ENCODE data around the gene SNX17. TPM values are rescaled to one million over a fixed set of nuclear protein-coding genes. Genes with fewer than 3 reads are reported as not detected.

The SNX17 gene
- total and polyA plus RNA-seq, 12 donors: 66.8 to 174 (median 127) TPM

DNA sequence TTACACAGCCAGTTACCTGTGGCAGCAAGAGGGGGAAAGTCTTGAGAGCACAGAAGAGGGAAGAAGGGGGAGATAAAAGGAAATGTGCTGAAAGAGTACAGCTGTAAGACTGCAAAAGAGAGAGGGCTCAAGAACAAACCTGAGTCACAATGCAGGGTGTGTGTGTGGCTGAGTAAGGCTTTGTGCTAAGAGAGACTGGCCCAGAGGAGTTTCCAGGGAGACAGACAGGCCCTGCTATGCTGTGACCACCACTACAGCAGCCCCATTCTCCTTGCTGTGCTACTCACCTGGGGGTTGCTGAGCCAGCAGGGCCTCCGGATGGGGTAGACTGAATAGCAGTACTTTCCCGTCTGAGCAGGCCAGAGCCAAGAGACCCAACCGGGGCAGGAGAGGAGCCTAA, 35.1 kb upstream of the SNX17 start:
- 92 to 95% (median 94%) methylated on average over 3 of the region's 3 CpGs for WGBS, 4 donors
- H3K36me3 ChIP-seq (replicated peaks in 1 of 2): peaks cover 0 to 91% of the 10 kb centered on the region in 2 donors
- no peak for DNase-seq
- H3K9me3 ChIP-seq (replicated peaks in 1 of 3): no peaks in the 10 kb centered on the region
- no peaks in the 10 kb centered on the region for H3K27me3 ChIP-seq
- H3K4me1 ChIP-seq (replicated peaks in 1 of 2): no peaks in the 10 kb centered on the region
- intact Hi-C loops (cut with DNase I): no loop called here
- TF ChIP-seq CTCF (IDR thresholded peaks at IDR 0.05) (no peak), POLR2A (IDR thresholded peaks at IDR 0.05) (no peak)
- H3K4me3 ChIP-seq: no peak overlapping the region
- no peak overlapping the region for H3K27ac ChIP-seq

DNA sequence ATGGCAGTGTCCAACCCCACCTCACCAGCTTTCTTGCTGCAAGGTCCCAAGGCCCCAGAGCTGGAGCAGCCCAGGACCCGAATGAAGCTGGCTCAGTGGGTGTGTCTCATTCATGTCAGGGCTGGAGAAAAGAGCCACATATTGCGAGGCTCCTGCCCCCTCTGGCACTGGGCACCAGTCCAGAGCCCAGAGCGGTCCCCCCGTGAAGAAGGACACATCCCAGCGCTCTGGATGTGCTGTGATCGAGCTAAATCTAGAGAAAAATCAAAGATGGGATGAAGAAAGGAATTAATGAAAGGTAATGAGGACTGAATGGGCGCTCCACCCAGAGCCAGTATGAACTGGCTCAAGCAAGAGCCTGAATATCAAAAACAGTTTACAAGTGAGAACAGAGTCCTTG, 34.2 kb upstream of the SNX17 start:
- no peaks in the 10 kb centered on the region for H3K27me3 ChIP-seq
- intact Hi-C loops (cut with DNase I): no loop called here
- 93 to 96% (median 93%) methylated on average over 7 of the region's 7 CpGs for WGBS, 4 donors
- no peak for DNase-seq
- H3K27ac ChIP-seq: no peak overlapping the region
- no peaks in the 10 kb centered on the region for H3K4me1 ChIP-seq (replicated peaks in 1 of 2)
- H3K4me3 ChIP-seq: no peak overlapping the region
- H3K36me3 ChIP-seq (replicated peaks in 1 of 2): peaks cover 0 to 97% of the 10 kb centered on the region in 2 donors
- H3K9me3 ChIP-seq (replicated peaks in 1 of 3): no peaks in the 10 kb centered on the region
- TF ChIP-seq POLR2A (IDR thresholded peaks at IDR 0.05) (no peak), CTCF (IDR thresholded peaks at IDR 0.05) (no peak)

GRCh38 chr2:27347641-27348040, 22.8 kb upstream of the SNX17 start:
- DNase-seq: no peak
- H3K27ac ChIP-seq: no peak overlapping the region
- WGBS, 4 donors: 93 to 100% (median 97%) methylated on average over 1 to 2 of the region's 2 CpGs; no CpG with 5 or more reads in 1 of the 4 donors

GRCh38 chr2:27350106-27350693, 20.2 kb upstream of the SNX17 start:
- Histone ChIP-seq H3K4me3 (no peak overlapping the region), H3K27ac (no peak overlapping the region), H3K36me3 (replicated peaks in 1 of 2) (no peaks in the 10 kb centered on the region), H3K27me3 (no peaks in the 10 kb centered on the region), H3K9me3 (replicated peaks in 1 of 3) (no peaks in the 10 kb centered on the region), H3K4me1 (replicated peaks in 1 of 2) (peaks cover 16 to 22% of the 10 kb centered on the region in 2 donors)
- TF ChIP-seq CTCF (IDR thresholded peaks at IDR 0.05) (no peak), POLR2A (IDR thresholded peaks at IDR 0.05) (no peak)
- WGBS, 4 donors: 77 to 94% (median 88%) methylated on average over 7 of the region's 7 CpGs
- intact Hi-C loops (cut with DNase I): no loop called here
- DNase-seq: no peak

More at GRCh38 chr2:27347641-27348040, 22.8 kb upstream of the SNX17 start:
- H3K27me3 ChIP-seq: no peaks in the 10 kb centered on the region
- H3K36me3 ChIP-seq (replicated peaks in 1 of 2): peaks cover 0 to 7% of the 10 kb centered on the region in 2 donors
- no peaks in the 10 kb centered on the region for H3K9me3 ChIP-seq (replicated peaks in 1 of 3)
- no peaks in the 10 kb centered on the region for H3K4me1 ChIP-seq (replicated peaks in 1 of 2)
- TF ChIP-seq CTCF (IDR thresholded peaks at IDR 0.05) (no peak), POLR2A (IDR thresholded peaks at IDR 0.05) (no peak)
- no peak overlapping the region for H3K4me3 ChIP-seq
- intact Hi-C loops (cut with DNase I): no loop called here
